HG03064 (cell line): ENCODE data around the gene HMX1.

Experiments used
- ATAC-seq: cut with Tn5 transposase; IDR thresholded peaks from one replicate; pipeline ENCODE4 v1.9.1; 2021; ENCODE audit warnings: low read depth; ENCODE audit not compliant: unreplicated experiment

The HMX1 gene

DNA sequence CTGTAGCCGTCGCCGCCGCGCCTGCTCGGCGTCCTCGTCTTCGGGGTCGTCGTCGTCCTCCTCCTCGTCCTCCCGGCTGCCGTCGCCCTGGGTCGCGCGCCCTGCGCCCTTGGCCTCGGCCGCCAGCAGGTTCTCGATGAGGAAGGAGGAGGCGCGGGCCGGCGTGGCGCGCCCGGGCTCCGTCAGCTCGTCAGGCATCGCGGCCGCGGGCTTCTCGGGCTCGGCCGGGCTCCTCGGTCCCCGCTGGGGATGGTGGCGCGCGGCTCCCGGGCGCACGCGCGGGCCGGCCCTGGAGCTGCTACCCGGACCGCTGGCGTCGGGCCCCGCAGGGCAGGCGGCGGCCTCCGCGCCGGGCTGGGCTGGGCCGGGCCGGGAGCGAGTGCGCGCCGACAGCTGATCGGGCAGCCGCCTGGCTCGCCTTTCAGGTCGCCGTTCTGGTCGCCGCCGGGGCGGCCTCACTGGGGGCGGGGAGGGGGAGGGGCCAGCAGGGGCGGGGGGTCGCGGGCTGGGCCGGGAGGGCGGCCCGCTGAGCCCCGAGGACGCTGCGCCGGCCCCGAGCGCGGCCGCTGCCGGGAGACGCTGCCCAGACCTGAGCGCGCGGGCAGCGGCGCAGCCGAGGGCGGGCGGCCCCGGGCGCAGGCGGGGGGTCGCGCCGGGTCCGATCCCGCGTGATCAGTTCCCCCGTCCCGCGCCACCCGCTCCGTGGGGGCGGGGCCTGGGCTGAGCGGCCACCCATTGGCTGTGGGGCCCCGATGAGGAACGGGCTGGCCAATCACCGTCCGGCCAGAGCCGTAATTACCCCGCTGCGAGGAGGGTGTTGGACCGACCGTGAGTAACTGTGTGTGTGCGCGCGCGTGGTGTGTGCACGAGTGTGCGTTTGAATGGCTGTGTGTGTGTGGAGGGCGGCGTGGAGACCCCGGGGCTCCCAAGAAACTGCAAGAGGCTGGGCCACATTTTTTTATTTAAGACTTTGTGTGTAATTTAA, at the start of gene HMX1:
Gene HMX1, minus strand, starts transcription at position 423 of the 985 bp plus-strand sequence. Its CDS starts 225 bp downstream, at position 198.
- no peak for ATAC-seq

GRCh38 chr4:8920969-8921368, 49.3 kb upstream of the HMX1 start:
- no peak for ATAC-seq

DNA sequence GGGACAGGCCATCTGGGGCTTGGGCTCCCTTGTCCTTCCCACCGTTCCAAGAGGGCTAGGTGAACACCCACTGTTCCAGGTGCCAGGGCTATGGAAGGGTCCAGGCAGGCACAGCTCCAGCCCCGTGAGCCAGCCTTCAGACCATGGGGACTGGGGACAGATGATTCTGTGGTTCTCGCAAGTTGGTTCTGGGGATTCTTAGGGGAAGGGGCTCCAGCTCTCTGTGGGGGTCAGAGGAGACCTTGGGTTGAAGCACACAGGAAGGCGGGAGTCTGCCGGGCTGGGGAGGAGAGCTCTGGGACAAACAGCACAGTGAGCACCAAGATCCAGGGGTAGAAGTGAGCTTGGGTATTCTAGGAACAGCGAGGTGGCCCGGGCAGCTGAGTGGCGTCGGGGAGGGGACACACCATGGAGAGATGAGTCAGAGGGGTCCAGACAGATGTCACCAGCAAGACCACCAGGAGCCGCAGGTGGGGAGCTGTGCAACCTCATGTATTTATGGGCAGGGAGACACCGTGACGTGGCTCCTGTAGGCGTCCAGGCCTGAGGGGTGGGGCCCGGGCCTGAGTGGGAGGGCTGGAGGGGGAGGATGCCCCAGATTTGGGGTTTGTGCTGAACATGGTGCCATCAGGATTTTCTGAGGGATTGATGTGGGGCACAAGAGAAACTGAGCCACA, 48.8 kb upstream of the HMX1 start:
- no peak for ATAC-seq

DNA sequence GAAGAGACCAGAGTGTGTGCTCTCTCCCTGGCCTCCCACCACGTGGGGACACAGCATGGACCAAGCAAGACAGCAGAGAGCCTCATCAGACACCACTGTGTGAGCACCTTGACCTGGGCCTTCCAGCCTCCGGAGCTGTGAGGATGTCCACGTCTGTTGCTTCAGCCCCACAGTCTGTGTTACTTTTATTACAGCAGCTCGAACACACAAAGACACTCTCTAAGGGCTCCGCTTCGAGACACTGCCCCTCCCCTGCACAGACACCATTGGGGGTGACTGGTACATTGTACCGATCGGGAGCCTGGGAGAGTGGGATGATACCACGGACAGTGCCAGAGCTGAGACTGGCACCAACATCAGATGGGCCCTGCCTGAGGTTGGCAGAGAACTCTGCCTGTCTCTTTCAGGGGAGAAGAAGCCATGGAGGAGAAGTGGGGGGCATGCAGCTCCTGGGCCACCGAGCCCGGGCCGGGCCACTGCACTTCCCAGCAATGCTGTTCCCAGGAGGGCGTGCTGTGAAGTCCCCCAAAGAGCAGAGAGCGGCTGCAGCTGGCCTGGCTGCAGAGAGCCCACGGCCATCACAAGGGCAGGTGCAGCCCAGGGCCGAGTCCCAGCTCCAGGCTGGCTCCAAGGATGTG, 48.1 kb upstream of the HMX1 start:
- ATAC-seq: no peak

DNA sequence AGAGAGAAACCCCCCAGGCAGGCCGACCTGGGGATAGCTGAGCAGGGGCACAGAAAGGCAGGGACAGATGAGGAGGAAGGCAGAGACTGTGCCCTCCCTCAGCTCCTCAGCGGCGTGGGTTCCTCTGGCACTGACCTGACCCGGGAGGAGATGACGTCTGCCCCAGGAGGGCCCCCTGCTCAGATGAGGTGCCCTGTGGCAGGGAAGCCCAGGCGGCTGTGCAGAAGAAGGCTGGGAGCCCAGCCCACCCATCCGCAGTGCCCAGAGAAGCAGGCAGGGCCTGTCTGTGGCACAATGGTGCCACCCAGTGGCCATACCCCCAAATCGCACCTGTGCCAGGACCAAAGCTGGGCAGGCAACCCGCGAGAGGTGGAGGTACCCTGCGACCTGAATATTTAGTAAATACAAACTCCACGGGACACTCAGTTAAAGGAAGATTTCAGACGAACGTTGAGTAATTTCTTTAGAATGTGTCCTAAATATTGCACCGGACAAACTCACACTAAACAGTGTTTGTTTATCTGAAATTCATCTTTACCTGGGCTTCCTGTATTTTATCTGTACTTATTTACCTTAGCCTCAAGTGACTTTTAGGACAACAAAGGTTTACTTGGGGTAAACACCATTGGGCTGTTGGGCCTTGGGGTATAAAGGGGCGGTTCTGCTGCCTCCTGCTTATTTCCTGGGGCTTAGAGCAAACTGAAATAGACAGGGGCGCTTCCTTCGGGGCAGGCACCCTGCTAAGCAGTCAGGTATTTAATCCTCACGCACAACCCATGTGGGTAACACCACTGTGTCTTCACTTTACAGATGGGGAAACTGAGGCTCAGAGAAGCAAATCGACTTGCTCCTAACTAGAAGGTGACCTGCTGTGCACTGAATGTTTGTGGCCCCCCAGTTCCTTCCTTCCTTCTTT, 46.5 kb upstream of the HMX1 start:
- peak; percentile 85 for ATAC-seq

GRCh38 chr4:8917321-8917811, 45.7 kb upstream of the HMX1 start:
- no peak for ATAC-seq

GRCh38 chr4:8916906-8917305, 45.3 kb upstream of the HMX1 start:
- ATAC-seq: no peak

GRCh38 chr4:8916351-8916885, 44.8 kb upstream of the HMX1 start:
- no peak for ATAC-seq

DNA sequence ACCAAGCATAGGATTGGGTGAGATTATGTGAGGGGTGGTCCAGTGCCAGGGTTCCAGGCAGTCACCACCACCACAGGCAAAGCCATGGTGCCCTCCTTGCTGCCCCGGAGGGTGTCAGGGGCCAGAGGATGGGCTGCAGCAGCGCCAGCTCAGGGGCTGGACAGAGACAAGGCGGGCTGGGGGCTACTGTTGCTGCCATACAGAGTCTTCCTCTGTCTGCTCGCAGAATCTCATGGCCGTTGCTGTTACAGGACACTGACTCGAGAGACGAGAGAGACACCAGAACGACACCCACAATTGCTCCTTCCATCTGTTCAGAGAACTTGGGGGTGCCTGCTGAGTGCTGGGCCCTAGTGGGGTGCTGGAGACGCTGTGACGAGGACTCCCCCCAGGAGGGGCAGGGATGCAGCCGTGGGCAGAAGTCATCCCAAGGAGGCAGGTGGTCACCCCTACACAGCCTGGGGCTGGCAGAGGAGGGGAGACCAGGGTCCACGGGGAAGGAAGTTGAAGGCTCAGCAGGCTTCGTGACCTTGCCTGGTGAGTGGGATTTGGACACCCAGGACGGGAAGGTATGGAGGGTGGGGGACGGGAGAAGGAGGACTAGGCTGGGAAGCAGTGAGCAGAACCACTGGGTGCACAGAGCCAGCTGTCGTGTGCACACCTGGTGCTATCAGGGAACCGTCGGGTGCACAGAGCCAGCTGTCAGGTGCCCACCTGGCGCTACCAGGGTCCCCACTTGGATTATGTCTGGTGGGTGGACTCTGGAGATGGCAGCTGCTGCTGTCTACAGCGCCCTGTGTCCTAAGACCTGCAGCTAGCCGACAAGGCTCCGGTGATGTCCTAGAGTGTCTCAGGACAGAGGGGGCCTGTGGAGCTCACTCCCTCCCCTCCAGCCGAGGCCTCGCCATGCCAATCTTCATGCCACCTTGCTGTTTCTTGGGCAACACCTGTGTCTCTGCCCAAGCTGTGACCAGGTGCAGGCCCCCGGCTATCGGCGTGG, 43.9 kb upstream of the HMX1 start:
- ATAC-seq: no peak

DNA sequence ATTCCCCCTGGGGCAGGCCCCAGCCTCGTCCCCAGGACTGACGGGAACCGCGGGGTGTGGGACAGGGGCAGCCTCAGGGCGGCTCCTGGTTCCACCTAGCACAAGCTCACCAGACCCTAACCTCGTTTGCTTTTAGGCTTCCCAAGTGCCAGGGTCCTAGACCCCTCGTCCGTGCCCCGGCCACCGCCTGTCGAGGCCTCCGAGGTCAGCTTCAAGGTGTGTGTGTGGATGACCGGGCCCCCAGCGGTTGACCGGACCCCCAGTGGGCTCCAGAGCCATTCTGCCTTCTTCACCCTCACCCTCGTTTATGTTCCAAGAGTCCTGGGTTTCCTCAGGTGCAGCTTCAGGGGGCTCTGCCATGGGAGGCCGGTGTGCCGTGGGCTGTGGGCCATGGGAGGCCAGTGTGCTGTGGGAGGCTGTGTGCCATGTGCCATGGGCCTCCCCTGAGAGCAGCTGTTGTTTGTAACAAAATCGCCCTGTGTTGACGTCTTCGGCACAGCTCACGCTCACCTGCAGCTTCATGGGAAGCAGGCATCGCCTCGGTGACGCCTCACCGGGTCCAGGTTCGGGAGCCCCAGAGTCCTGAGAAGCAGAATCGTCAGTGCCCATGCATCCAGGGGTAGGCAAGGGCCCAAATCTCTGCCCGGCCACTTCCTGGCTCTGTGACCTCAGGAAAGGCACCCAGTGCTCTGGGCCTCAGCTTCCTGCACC, 43.0 kb upstream of the HMX1 start:
- ATAC-seq: no peak

- no peak for ATAC-seq
These were observed 42.3 kb upstream of the HMX1 start for GRCh38 chr4:8913858-8914460.

DNA sequence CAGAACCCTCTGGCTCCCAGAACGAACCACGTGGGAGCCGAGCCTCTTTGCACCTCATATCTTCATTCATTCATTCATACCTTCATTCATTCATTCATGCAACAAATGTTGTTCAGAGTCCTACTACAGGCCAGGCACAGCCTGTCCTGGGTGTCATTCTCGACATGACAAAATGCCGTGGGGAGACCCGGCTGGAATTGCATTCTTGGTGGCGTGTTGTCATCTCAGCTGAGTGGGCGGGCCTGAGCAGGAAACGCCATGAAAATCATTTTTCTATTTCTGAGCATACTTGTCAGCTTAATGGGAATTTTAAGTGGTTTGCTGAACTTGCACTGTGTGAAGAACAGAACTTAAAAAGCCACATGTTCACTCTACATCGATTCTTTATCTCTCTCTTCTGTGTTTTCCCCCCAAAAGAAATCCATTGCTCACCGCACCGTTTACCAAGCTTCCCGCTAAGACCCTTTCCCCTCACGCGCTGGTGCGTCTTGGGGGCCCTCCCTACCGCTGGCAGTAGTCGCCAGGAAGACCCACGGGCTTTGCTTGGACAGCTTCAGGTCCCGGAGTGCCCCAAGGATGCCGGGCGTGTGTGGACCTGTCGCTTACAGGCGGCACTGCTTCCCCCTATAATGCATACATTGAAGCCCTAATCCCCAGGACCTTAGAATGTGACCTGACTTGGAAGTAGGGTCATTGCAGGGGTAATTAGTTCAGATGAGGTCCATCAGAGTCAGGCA, 41.6 kb upstream of the HMX1 start:
- no peak for ATAC-seq

GRCh38 chr4:8912506-8912905, 40.9 kb upstream of the HMX1 start:
- ATAC-seq: no peak

GRCh38 chr4:8912089-8912455, 40.4 kb upstream of the HMX1 start:
- ATAC-seq: no peak

DNA sequence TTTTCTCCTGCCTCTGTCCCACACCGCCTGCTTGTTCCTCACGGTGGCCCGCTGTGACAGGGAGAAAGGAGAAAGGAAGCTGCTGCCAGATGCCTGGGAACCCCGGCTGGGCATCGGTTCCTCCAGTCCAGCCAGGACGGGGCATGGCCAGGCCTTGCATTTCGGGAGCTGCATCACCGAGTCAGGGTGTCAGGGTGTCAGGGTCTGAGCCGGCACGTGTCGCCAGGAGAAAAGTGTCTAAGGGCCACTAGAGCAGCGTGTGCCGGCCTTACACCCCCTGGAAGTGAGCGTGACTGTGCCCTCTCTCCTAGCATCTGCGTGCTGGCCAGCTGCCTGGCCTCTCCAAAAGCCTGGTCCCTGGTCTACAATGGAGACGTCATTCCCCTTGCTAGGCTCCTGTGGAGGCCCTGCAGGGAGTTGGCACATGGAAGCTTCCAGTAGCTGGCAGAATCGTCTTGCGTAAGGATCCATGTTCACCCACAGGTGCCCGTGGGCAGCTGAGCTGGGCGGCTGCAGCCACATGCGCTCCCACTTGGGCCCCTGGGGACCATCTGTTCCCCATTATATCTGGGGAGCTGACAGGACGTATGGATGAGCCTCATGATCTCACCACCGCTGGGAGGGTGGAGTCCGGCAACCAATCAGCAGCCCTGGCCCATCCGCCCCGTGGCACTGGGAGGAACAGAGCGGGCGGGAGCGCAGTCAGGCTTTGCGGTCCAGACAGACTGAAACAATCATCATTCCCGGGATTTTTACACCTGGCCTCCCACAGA, 39.9 kb upstream of the HMX1 start:
- ATAC-seq: no peak

DNA sequence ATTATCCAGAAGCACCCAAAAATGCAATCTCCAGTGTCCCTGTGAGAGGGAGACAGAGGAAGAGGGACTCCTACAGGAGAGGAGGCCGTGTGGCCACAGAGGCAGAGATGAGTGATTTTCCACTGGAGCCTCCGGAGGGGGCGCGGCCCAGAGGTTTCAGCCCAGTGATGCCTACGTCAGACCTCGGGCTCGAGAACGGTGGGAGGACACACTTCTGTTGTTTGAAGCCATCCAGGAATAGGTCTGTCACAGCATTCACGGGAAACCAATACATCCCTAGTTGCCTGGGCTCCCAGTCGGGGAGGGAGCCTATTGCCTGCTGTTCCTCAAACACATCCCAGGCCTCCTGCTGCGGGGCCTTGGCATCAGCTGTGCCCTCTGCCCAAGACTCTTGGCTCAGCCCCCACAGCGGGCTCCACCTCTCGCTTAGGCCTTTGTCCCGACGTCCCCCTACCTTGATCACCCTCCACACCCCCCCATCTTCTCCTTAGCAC, 39.2 kb upstream of the HMX1 start:
- no peak for ATAC-seq
